Left lung (tissue), 10 donors: ENCODE results near the gene ZNF487. TPM values are rescaled to one million over a fixed set of nuclear protein-coding genes. Genes with fewer than 3 reads are reported as not detected.
"Not testable (repeated sequence)": the region's sequence is repeated elsewhere in the genome, so short reads cannot be mapped to it uniquely, and the experiment has no call there.

Experiments
- ATAC-seq: fragments of 200-7000 bp; cut with Tn5 transposase; one replicate; pipeline ENCODE4 v1.9.1; 2020; ENCODE audit warnings: moderate library complexity
- DNase-seq, 4 donors: peaks; one replicate each; pipeline ENCODE4 v3.0.0-alpha.2; 2013 to 2020
- H3K27ac ChIP-seq, 2 donors: fragments of 200-600 bp; sonication (generic) in 1 of 2; one replicate each; pipeline versions ENCODE4 v1.5.0 to v1.8.0; 2020 to 2021
- H3K27me3 ChIP-seq, 2 donors: fragments of 200-600 bp; sonication (generic) in 1 of 2; one replicate each; pipeline versions ENCODE4 v1.5.0 to v1.8.0; 2020 to 2021
- H3K36me3 ChIP-seq, 2 donors: fragments of 200-600 bp; sonication (generic) in 1 of 2; one replicate each; pipeline versions ENCODE4 v1.5.0 to v1.8.0; 2020 to 2021
- H3K4me1 ChIP-seq, 2 donors: fragments of 200-600 bp; one replicate each; pipeline ENCODE4 v1.8.0; 2021
- H3K4me3 ChIP-seq, 2 donors: fragments of 200-600 bp; sonication (generic) in 1 of 2; one replicate each; pipeline versions ENCODE4 v1.5.0 to v1.8.0; 2020 to 2021; ENCODE audit warnings: mild to moderate bottlenecking in 1 of 2
- H3K9me3 ChIP-seq, 2 donors: fragments of 200-600 bp; sonication (generic) in 1 of 2; one replicate each; pipeline versions ENCODE4 v1.5.0 to v1.8.0; 2020 to 2021
- intact Hi-C, 2 donors: fragments of 100-400 bp; cut with DNase I; formaldehyde crosslinking; loops; one replicate each; pipeline versions ENCODE4 v1.11.2 to v1.14.2; 2022
- polyA plus RNA-seq, 6 donors: library from polyadenylated mRNA; unstranded; fragments of 120-200 nt; gene quantifications; one replicate each; pipeline ENCODE4 v1.2.1, GENCODE V29; 2013; ENCODE audit not compliant: insufficient read length in 6 of 6
- total RNA-seq, 2 donors: library from RNA; stranded (reverse); fragmentation: NEBNext Ultra II Directional; extraction: Animal tissue kit (Norgen Biotek cat#: 25700); gene quantifications; one replicate each; pipeline ENCODE4 v1.2.1, GENCODE V29; 2021
- TF ChIP-seq, protein P1 (sequence below), 2 donors: fragments of 200-600 bp; sonication (generic) in 1 of 2; IDR thresholded peaks; one replicate each; pipeline versions ENCODE4 v1.5.0 to v1.8.0; 2021; ENCODE audit warnings: antibody characterized with exemption in 2 of 2
- donor health status: DM: no; HTN: yes; CAD: no.
- donor health status: DM: no; HTN: no; CAD: no.

The ZNF487 gene
- total and polyA plus RNA-seq, 8 donors, result 4.4 to 11.3 (median 9.4) TPM

DNA sequence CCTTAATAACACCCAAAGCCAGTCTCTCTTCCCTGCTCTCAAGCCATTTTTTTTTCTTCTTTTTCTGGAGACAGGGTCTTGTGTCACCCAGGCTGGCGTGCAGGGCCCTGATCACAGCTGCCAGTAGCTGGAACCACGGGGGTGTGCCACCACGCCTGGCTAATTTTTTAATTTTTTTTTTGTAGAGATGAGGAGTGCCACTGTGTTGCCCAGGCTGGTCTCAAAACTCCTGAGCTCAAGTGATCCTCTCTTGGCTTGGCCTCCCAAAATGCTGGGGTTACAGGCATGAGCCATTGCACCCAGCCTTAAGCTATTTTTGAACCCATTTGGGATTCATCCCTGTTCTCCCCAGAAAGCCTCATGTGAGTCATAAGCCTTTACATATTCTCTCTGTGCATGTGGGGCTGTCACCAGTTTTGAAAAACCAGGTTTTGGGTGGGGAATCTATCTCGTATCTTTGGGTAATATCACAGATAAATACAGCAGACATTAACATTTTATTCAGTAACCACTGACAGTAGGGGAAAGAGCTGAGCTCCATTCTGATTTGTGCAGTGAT is 15.5 kb downstream of the ZNF487 start:
- H3K4me1 ChIP-seq, result peaks cover 6 to 40% of the 10 kb centered on the region in 2 donors
- intact Hi-C loops, result no loop called here
- TF ChIP-seq, protein P1, sequence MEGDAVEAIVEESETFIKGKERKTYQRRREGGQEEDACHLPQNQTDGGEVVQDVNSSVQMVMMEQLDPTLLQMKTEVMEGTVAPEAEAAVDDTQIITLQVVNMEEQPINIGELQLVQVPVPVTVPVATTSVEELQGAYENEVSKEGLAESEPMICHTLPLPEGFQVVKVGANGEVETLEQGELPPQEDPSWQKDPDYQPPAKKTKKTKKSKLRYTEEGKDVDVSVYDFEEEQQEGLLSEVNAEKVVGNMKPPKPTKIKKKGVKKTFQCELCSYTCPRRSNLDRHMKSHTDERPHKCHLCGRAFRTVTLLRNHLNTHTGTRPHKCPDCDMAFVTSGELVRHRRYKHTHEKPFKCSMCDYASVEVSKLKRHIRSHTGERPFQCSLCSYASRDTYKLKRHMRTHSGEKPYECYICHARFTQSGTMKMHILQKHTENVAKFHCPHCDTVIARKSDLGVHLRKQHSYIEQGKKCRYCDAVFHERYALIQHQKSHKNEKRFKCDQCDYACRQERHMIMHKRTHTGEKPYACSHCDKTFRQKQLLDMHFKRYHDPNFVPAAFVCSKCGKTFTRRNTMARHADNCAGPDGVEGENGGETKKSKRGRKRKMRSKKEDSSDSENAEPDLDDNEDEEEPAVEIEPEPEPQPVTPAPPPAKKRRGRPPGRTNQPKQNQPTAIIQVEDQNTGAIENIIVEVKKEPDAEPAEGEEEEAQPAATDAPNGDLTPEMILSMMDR (IDR thresholded peaks at IDR 0.05), result no peak
- no peak overlapping the region for H3K4me3 ChIP-seq
- DNase-seq, result no peak
- no peaks in the 10 kb centered on the region for H3K9me3 ChIP-seq
- H3K36me3 ChIP-seq, result no peaks in the 10 kb centered on the region
- peak overlapping the region in 1 of 2 donors; percentile 77 for H3K27ac ChIP-seq
- ATAC-seq, result no peak
- H3K27me3 ChIP-seq, result no peaks in the 10 kb centered on the region

DNA sequence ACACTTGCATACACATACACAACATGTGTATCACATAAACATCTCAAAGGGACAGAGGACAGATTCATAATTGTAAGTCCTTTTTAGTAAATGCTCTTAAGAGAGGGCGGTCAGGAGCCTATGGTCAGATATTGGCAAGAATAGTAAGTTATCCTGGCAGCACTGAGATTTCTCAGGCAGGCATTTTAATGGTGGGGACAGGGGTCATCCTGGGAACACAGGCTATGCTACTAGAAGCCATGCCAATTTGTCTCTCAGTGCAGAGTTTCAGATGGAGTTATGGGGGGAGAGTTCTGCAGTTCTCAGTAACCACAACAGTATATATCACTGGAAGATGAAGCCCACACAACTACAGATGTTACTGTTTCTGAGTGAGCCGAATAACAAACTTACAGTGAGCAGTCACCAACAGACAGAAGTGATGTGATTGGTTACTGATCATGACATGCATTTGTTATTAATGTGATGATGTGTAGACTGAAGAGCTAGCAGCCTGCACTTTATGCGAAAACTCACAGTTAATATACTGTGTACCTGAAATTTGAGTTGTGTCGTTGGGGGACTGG is 16.4 kb downstream of the ZNF487 start:
- H3K4me3 ChIP-seq, result no peak overlapping the region
- no peaks in the 10 kb centered on the region for H3K27me3 ChIP-seq
- no peak for DNase-seq
- peaks cover 6 to 40% of the 10 kb centered on the region in 2 donors for H3K4me1 ChIP-seq
- no peaks in the 10 kb centered on the region for H3K9me3 ChIP-seq
- H3K36me3 ChIP-seq, result no peaks in the 10 kb centered on the region
- ATAC-seq, result no peak
- peak overlapping the region in 1 of 2 donors; percentile 77 for H3K27ac ChIP-seq
- TF ChIP-seq, protein P1 (IDR thresholded peaks at IDR 0.05), result no peak
- intact Hi-C loops, result no loop called here

DNA sequence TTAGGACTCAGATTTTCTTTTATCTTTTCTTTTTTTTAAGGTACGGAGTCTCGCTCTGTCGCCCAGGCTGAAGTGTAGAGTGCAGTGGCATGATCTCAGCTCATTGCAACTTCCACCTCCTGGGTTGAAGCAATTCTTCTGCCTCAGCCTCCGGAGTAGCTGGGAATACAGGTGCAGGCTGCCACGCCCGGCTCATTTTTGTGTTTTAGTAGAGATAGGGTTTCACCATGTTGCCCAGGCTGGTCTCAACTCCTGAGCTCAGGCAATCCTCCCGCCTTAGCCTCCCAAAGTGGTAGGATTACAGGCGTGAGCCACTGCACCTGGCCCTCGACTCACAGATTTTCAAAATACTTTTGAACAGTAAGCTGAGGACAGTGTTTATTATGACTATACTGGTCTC is 17.1 kb downstream of the ZNF487 start:
- peak overlapping the region in 1 of 2 donors; percentile 92 for H3K27ac ChIP-seq
- intact Hi-C loops, result not testable (repeated sequence)

DNA sequence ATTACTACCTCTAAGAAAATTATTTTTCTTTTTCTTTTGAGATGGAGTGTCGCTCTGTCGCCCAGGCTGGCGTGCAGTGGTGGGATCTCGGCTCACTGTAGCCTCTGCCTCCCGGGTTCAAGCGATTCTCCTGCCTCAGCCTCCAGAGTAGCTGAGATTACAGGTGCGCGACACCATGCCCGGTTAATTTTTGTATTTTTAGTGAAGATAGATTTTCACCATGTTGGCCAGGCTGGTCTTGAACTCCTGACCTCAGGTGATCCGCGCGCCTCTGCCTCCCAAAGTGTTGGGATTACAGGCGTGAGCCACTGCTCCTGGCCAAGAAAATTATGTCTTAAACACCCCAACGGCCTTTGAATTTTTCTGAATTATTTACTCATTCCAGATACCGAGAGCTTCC is 19.6 kb downstream of the ZNF487 start:
- DNase-seq, H3K27me3 ChIP-seq, ATAC-seq, H3K9me3 ChIP-seq, H3K36me3 ChIP-seq, intact Hi-C loops: not testable (repeated sequence)
- Histone ChIP-seq H3K4me3 (peak overlapping the region in 1 of 2 donors; percentile 61), H3K27ac (peak overlapping the region; percentile 90 to 92), H3K4me1 (peaks cover 6 to 37% of the 10 kb centered on the region in 2 donors)

More for the DNA sequence above, 17.1 kb downstream of the ZNF487 start:
- H3K4me3 ChIP-seq, result peak overlapping the region in 1 of 2 donors; percentile 61
- H3K36me3 ChIP-seq, H3K9me3 ChIP-seq, H3K27me3 ChIP-seq, ATAC-seq, DNase-seq: not testable (repeated sequence)
- peaks cover 6 to 40% of the 10 kb centered on the region in 2 donors for H3K4me1 ChIP-seq

DNA sequence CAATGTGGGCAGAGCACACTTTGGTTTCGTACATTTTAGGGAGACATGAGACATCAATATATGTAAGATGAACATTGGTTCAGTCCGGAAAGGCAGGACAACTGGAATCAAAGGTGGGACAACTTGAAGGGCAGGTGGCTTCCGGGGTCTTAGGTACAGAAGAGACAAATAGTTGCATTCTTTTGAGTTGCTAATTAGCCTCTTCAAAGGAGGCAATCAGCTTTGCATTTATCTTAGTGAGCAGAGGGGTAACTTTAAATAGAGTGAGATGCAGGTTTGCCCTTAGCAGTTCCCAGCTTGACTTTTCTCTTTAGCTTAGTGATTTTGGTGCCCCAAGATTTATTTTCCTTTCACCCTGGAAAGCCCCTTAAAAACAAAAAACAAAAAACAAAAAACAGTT is 21.3 kb downstream of the ZNF487 start:
- no peak for ATAC-seq
- Histone ChIP-seq H3K4me3 (no peak overlapping the region), H3K4me1 (peaks cover 6 to 26% of the 10 kb centered on the region in 2 donors), H3K9me3 (no peaks in the 10 kb centered on the region), H3K27me3 (no peaks in the 10 kb centered on the region), H3K36me3 (no peaks in the 10 kb centered on the region), H3K27ac (no peak overlapping the region)
- TF ChIP-seq, protein P1 (IDR thresholded peaks at IDR 0.05), result no peak
- intact Hi-C loops, result no loop called here
- no peak for DNase-seq

- Histone ChIP-seq H3K27me3 (no peaks in the 10 kb centered on the region), H3K36me3 (no peaks in the 10 kb centered on the region), H3K4me1 (peaks cover 0 to 3% of the 10 kb centered on the region in 2 donors), H3K9me3 (no peaks in the 10 kb centered on the region), H3K4me3 (no peak overlapping the region), H3K27ac (no peak overlapping the region)
- peak in 2 of 4 donors; percentile 78 to 84 for DNase-seq
- intact Hi-C loops, result no loop called here
- TF ChIP-seq, protein P1 (IDR thresholded peaks at IDR 0.05), result peak; percentile 62 to 63
- ATAC-seq, result peak; percentile 89
Observed at GRCh38 chr10:43461950-43462349, 25.0 kb downstream of the ZNF487 start.

DNA sequence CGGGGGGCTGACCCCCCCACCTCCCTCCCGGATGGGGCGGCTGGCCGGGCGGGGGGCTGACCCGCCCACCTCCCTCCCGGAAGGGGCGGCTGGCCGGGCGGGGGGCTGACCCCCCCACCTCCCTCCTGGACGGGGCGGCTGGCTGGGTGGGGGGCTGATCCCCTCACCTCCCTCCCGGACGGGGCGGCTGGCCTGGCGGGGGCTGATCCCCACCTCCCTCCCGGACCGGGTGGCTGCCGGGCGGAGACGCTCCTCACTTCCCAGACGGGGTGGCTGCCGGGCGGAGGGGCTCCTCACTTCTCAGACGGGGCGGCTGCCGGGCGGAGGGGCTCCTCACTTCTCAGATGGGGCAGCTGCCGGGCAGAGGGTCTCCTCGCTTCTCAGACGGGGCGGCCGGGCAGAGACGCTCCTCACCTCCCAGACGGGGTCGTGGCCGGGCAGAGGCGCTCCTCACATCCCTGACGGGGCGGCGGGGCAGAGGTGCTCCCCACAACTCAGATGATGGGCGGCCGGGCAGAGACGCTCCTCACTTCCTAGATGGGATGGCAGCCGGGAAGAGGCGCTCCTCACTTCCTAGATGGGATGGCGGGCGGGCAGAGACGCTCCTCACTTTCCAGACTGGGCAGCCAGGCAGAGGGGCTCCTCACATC is 28.3 kb downstream of the ZNF487 start:
- H3K27me3 ChIP-seq, H3K4me3 ChIP-seq, DNase-seq, H3K4me1 ChIP-seq, H3K36me3 ChIP-seq, intact Hi-C loops, ATAC-seq, H3K9me3 ChIP-seq, H3K27ac ChIP-seq: not testable (repeated sequence)

DNA sequence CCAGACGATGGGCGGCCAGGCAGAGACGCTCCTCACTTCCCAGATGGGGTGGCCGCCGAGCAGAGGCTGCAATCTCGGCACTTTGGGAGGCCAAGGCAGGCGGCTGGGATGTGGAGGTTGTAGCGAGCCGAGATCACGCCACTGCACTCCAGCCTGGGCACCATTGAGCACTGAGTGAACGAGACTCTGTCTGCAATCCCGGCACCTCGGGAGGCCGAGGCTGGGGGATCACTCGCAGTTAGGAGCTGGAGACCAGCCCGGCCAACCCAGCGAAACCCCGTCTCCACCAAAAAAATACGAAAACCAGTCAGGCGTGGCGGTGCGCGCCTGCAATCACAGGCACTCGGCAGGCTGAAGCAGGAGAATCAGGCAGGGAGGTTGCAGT is 28.8 kb downstream of the ZNF487 start:
- H3K27ac ChIP-seq, H3K27me3 ChIP-seq, H3K4me3 ChIP-seq, H3K4me1 ChIP-seq, intact Hi-C loops, H3K36me3 ChIP-seq, DNase-seq, H3K9me3 ChIP-seq, ATAC-seq: not testable (repeated sequence)
